GM11168 (cell line): ENCODE results near the gene PLEKHM3.
"Not testable (repeated sequence)": the region's sequence is repeated elsewhere in the genome, so short reads cannot be mapped to it uniquely, and the experiment has no call there.

Experiments used
- in situ Hi-C: fragments of 300-500 bp; cut with MboI; formaldehyde crosslinking; loops from one replicate; pipeline ENCODE4 v1.12.0; 2022; ENCODE audit warnings: low sequenced_read_pairs; ENCODE audit not compliant: unreplicated experiment

PLEKHM3 gene

GRCh38 chr2:207813221-207813916 lies 212.0 kb downstream of the PLEKHM3 start:
- in situ Hi-C loops, result no loop called here

DNA sequence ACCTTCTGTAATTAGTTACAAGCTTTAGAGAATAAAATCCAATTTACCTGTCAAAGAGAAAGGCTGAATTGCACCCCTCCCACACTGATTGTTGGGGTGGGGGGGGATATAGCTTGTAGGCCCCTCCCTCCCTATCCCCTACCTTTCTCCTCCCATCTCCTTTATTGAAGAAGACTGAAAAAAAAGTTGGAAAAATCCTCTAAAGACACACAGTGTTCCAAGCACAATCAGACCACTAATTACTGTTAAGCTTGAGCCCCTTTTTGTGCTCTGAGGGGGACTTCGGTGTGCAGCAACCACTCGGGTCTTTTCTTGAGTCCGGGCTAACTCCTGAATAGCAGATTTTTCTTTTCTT lies 212.6 kb downstream of the PLEKHM3 start:
- in situ Hi-C loops, result no loop called here

- in situ Hi-C loops, result no loop called here
These were observed 213.1 kb downstream of the PLEKHM3 start for GRCh38 chr2:207812058-207812725.

- in situ Hi-C loops, result not testable (repeated sequence)
These were observed 213.7 kb downstream of the PLEKHM3 start for GRCh38 chr2:207811658-207812057.

DNA sequence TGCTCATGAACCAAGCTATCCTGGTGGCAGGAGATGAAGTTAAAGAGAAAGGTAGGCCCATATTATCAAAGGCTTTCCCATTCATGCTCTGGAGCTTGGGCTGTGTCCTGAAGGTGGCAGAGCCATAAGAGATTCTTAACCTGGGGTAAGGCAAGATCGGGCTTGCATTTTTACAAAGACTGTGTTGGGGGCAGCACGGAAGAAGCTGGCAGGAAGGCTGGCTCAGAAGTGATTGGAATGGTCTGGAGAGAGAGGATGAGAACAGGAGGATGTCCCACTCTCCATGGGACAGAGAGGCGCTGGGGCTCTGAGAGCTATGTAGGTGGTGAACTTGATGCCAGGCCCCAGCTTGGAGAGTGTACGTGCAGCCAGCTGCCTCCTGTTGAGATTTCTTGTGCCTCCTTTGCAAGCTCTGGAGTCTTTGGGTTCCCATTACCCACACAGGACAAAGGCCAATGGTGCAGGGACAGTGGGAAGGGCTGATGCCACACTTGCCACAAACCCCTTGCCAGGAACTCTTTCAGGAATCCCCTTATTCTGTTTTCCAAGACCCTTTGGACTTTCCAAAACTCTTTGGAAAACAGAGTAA lies 215.0 kb downstream of the PLEKHM3 start:
- in situ Hi-C loops, result no loop called here

- in situ Hi-C loops, result no loop called here
These were observed 217.2 kb downstream of the PLEKHM3 start for GRCh38 chr2:207808119-207808518.

DNA sequence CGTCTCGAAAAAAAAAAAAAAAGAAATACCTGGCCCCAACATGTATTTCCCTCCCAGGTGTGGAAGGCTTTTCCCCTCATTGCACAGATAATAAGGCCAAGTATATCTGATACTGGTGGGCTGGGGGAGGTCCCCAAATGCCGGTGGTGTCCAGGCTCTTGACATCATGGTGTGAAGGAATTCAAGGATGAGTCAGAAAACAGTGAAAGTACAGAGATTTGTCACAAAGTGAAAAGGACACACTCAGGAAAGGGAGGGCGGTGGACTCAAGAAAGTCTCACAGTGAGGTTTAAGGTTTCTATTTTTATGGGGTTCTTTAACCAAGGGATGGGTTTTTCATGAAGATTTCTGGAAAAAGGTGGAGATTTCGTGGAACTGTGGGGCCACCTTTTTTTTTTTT lies 217.8 kb downstream of the PLEKHM3 start:
- in situ Hi-C loops, result no loop called here

DNA sequence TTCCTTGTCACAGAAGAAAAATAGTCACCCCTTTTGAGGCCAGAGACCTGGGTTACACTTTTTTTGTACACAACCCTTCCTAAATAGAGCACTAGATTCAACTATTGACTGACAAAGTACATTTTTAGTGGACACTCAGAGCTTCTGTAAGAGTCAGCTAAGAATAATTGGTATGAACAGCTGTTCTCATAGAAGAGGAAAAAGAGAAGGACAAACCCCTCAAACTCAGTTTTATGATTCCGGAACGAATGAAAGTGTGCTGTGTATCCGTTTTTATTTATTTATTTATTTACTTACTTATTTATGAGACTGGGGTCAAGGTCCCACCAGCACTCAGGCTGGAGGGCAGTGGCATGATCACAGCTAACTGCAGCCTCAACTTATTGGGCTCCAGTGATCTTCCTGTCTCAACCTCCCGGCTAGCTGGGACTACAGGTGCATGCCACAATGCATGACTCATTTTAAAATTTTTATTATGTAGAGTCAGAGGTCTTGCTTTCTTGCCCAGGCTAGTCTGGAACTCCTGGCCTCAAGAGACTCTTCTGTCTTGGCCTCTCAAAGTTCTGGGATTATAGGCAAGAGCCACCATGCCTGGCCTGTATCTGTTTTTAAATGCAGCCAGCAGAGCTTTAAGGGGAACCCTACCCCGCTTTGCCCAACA lies 219.6 kb downstream of the PLEKHM3 start:
- in situ Hi-C loops, result no loop called here

DNA sequence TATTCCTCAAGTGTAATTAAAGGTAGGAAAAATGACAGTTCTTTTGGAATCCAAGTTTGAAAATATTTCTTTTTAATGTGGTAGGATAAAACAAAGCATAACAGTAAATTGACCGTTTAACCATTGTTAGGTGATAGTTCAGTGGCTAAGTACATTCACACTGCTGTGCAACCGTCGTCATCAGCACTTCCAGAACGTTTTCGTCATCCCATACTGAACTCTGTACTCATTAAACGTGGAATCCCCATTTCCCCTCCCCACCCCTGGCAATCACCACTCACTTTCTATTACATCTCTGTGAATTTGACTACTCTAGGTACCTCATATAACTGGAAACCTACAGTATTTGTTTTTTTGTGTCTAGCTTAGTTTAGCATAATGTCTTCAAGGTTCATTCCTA lies 222.7 kb downstream of the PLEKHM3 start:
- in situ Hi-C loops, result no loop called here

DNA sequence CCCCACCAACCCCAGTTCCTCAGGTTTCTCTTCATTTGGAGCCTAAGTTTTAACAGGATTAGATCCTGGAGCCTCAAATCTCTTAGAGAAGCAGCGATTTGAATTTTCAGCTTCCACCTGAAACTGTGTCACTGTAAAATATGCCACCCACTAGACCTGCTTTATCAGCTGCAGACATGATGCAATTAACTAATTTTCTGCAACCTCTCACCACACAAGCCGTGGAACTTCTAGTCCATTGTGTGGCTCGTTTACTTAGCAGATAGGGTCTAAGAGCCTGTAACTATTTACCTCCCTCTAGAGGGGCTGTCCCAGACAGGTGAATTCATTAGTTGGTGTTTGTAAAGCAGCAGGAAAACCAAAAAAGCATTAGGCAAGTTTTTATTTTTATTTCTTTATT lies 224.1 kb downstream of the PLEKHM3 start:
- in situ Hi-C loops, result no loop called here

DNA sequence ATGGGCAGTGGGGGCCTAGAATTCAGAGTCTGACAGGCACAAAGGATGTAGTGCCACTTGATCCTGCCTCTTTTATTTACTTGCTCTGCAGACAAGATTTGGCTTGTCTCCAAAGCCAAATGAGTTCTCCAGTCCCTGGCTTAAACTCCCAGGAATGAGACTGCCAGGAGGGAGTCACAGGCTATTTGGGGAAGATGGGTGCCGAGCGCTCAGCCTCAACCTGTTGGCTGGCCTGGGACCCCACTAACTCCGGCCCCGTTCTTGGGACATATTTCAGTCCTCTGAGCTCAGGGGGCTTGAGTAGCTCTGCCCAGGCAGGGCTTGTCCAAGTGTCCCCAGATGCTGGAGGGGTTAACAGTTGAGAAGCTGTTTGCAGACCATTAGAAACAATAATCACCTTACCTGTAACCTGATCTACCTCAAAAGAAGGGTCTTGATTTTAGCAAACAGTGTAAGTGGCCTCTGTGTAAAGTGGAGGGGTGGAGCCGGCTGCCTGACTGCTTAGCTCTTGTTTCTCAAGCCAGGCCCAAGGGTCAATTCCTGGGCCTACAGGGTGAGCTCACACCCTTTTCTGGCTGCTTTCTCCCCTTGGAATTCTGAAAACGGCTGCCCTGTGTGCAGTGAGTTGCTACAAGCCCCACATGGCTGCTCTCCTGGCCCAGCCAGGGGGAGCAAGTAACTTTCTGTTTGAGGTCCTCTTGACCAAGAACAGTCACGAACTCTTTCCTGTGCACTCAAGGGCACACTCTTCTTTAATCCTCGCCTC lies 228.6 kb downstream of the PLEKHM3 start:
- in situ Hi-C loops, result no loop called here

GRCh38 chr2:207792244-207792785 lies 233.0 kb downstream of the PLEKHM3 start:
- in situ Hi-C loops, result no loop called here

- in situ Hi-C loops, result no loop called here
These were observed 233.6 kb downstream of the PLEKHM3 start for GRCh38 chr2:207791579-207792243.

DNA sequence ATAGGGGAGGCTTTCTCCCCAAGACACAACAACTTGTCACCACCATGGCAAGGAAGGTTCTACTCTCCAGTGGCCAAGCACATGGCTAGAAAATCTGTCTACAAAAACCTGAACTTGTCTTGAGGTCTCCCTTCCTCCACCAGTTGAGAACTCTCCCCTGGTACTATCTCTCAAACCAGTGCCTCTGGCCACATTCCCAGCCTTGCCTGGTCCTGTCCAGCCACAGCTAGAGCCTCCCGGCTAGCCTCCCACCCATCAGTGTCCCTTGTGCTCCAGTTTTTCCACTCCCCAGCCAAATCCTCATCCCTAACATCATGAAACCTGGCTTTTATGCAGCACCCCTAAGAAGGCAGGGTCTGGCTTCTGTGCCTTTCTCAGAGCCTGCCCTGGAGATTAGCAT lies 234.4 kb downstream of the PLEKHM3 start:
- in situ Hi-C loops, result no loop called here

- in situ Hi-C loops, result no loop called here
These were observed 237.5 kb downstream of the PLEKHM3 start for GRCh38 chr2:207787800-207788199.

- in situ Hi-C loops, result no loop called here
These were observed 238.3 kb downstream of the PLEKHM3 start for GRCh38 chr2:207787017-207787416.

- in situ Hi-C loops, result no loop called here
These were observed 240.4 kb downstream of the PLEKHM3 start for GRCh38 chr2:207784898-207785297.

GRCh38 chr2:207783514-207783913 lies 241.8 kb downstream of the PLEKHM3 start:
- in situ Hi-C loops, result no loop called here

DNA sequence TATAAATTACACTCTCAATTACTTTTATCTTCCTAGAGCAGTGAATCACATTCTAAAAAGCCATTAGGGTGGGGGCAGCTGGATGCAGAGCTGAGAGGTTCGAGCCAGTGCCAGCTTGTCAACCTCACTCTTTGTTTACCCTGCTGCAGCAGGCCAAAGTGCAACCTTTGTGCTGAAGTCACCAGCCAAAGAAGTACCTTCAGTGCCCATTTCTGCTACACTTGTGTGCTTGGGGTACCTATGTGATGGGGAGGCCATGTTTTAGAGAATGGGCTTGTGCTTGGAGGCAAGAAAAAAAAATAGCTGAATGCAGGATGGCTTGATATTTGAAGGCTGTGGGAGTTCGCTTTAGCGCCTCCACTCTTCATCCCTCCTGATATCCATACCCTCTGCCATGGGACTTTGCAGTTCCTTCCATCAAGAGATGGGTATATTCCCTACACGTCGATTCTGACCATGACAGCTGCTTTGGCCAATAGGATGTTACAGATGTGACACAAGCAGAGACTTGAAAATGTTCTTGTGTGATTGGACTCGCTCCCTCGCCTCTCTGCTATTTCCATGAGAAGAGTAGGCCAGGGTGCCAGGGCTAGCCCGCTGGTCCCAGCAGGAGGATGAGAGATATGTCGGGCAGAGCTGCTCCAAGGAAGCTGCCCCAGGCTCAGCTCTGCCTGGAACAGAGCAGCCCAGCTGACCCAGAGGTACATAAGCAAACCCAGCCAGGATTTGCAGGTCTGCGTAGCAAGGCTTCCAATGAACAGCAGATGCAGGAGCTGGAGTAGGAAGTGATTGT lies 242.9 kb downstream of the PLEKHM3 start:
- in situ Hi-C loops, result no loop called here
